K562 (cell line): ENCODE results near the gene CC2D1A. TPM values are rescaled to one million over a fixed set of nuclear protein-coding genes. Genes with fewer than 3 reads are reported as not detected.
A peak's percentile ranks its signal among the peaks of the same experiment; 100 is the strongest.

Source experiments
- ARID3A ChIP-seq: IDR thresholded peaks from 2 replicates; pipeline ENCODE4 v1.6.1; 2012; ENCODE audit warnings: low read depth, low read length, improper control_type of control experiment, borderline replicate concordance
- ATF3 ChIP-seq, 2 experiments: fragments of 450-650 bp in 1 of 2; sonication (generic) in 1 of 2; formaldehyde crosslinking in 1 of 2; IDR thresholded peaks in 1 of 2; conservative IDR thresholded peaks in 1 of 2; 2 replicates each; pipeline versions ENCODE4 v1.6.1 to v1.8.1; 2016 to 2023; ENCODE audit warnings: mild to moderate bottlenecking in 2 of 2, moderate library complexity in 2 of 2, inconsistent platforms in 1 of 2, missing genetic modification reagents in 1 of 2
- BHLHE40 ChIP-seq: IDR thresholded peaks from 2 replicates; pipeline ENCODE4 v1.6.1; 2011; ENCODE audit warnings: low read length, improper control_type of control experiment
- DMBX1 ChIP-seq: fragments of 250-450 bp; sonication (Bioruptor Pico); IDR thresholded peaks from 2 replicates; pipeline ENCODE4 v1.8.0; 2022; ENCODE audit warnings: inconsistent platforms, mild to moderate bottlenecking, moderate library complexity, borderline replicate concordance
- HNRNPL ChIP-seq: fragments of 200-400 bp; formaldehyde crosslinking; IDR thresholded peaks from 2 replicates; pipeline ENCODE4 v1.6.1; 2017; ENCODE audit warnings: low read depth, mild to moderate bottlenecking, low read length
- KHSRP ChIP-seq: fragments of 450-650 bp; IDR thresholded peaks from 2 replicates; pipeline ENCODE4 v1.6.1; 2017
- MTA3 ChIP-seq: fragments of 450-650 bp; formaldehyde crosslinking; IDR thresholded peaks from 2 replicates; pipeline ENCODE4 v1.6.1; 2017; ENCODE audit warnings: mild to moderate bottlenecking, borderline replicate concordance
- PPARD ChIP-seq: fragments of 250-450 bp; sonication (Bioruptor Pico); IDR thresholded peaks from 2 replicates; pipeline ENCODE4 v1.8.0; 2022; ENCODE audit warnings: inconsistent platforms, mild to moderate bottlenecking, moderate library complexity
- REST ChIP-seq, 2 experiments: fragments of 450-650 bp; formaldehyde crosslinking in 1 of 2; IDR thresholded peaks; 2 replicates each; pipeline versions ENCODE4 v1.4.0 to v1.6.1; 2014 to 2020; ENCODE audit warnings: mild to moderate bottlenecking in 2 of 2, borderline replicate concordance in 1 of 2, low read depth in 1 of 2
- TOE1 ChIP-seq, 2 experiments: fragments of 450-650 bp in 1 of 2; sonication (generic) in 1 of 2; formaldehyde crosslinking in 1 of 2; IDR thresholded peaks; 2 replicates each; pipeline versions ENCODE4 v1.7.1 to v1.8.0; 2016 to 2022; ENCODE audit warnings: borderline replicate concordance in 2 of 2, mild to moderate bottlenecking in 2 of 2, antibody characterized with exemption in 1 of 2, inconsistent platforms in 1 of 2, low read depth in 1 of 2, missing genetic modification reagents in 1 of 2, moderate library complexity in 1 of 2
- ZNF551 ChIP-seq: fragments of 250-450 bp; sonication (Bioruptor Pico); IDR thresholded peaks from 2 replicates; pipeline ENCODE4 v1.5.0; 2021; ENCODE audit warnings: mild to moderate bottlenecking, moderate library complexity
- polyA plus RNA-seq, 8 experiments: library from polyadenylated mRNA; depleted of rRNA in 4 of 8; stranded (reverse) in 5 of 8; unstranded in 3 of 8; fragments of >200 nt; fragmentation: Nextera tagmentation in 2 of 8; fragmentation: Illumina TruSeq in 1 of 8; extraction: Ambion mirVana in 2 of 8; extraction: Trizol in 1 of 8; gene quantifications; 2 replicates each; pipeline versions ENCODE4 v1.2.1 to v1.2.3, GENCODE V29; 2011 to 2014; ENCODE audit warnings: inconsistent platforms in 1 of 8, missing spikeins in 1 of 8
- total RNA-seq, 7 experiments: library from RNA; depleted of rRNA in 6 of 7; stranded (reverse); fragments of >200 nt in 6 of 7; fragmentation: Illumina TruSeq in 2 of 7; extraction: Trizol in 2 of 7; gene quantifications; 2 replicates each; pipeline versions ENCODE4 v1.2.1 to v1.2.3, GENCODE V29; 2011 to 2021; ENCODE audit warnings: low replicate concordance in 1 of 7
- TF ChIP-seq, protein P1 (sequence below), 3 experiments: IDR thresholded peaks in 2 of 3; conservative IDR thresholded peaks in 1 of 3; 2 replicates each; pipeline ENCODE4 v1.5.1; 2011 to 2012; ENCODE audit warnings: low read length in 3 of 3, mild to moderate bottlenecking in 3 of 3, control low read depth in 2 of 3, improper control_type of control experiment in 1 of 3, inconsistent platforms in 1 of 3, low read depth in 1 of 3, mixed read lengths in 1 of 3, moderate library complexity in 1 of 3; ENCODE audit not compliant: insufficient read depth in 2 of 3

CC2D1A gene
- total and polyA plus RNA-seq, 9 of the 15 experiments (the other 6 are each of a cell fraction or from before 2014, with no cell fraction given): 0.32 to 31.0 (median 12.9) TPM

- no peak for TF ChIP-seq ATF3 (IDR thresholded peaks at IDR 0.05)
- no peak for TF ChIP-seq ATF3 (CRISPR knock-in tag; conservative IDR thresholded peaks at IDR 0.05)
- no peak for TF ChIP-seq BHLHE40
- TF ChIP-seq PPARD (CRISPR knock-in tag): no peak
- TF ChIP-seq TOE1 (IDR thresholded peaks at IDR 0.05; ENCODE audit: borderline replicate concordance): no peak
- TF ChIP-seq TOE1 (CRISPR knock-in tag; IDR thresholded peaks at IDR 0.05; ENCODE audit: borderline replicate concordance, low read depth): no peak
- TF ChIP-seq DMBX1 (CRISPR knock-in tag): no peak
- TF ChIP-seq ARID3A: no peak
- TF ChIP-seq KHSRP: no peak
- TF ChIP-seq ZNF551 (CRISPR knock-in tag): no peak
- TF ChIP-seq, protein P1, sequence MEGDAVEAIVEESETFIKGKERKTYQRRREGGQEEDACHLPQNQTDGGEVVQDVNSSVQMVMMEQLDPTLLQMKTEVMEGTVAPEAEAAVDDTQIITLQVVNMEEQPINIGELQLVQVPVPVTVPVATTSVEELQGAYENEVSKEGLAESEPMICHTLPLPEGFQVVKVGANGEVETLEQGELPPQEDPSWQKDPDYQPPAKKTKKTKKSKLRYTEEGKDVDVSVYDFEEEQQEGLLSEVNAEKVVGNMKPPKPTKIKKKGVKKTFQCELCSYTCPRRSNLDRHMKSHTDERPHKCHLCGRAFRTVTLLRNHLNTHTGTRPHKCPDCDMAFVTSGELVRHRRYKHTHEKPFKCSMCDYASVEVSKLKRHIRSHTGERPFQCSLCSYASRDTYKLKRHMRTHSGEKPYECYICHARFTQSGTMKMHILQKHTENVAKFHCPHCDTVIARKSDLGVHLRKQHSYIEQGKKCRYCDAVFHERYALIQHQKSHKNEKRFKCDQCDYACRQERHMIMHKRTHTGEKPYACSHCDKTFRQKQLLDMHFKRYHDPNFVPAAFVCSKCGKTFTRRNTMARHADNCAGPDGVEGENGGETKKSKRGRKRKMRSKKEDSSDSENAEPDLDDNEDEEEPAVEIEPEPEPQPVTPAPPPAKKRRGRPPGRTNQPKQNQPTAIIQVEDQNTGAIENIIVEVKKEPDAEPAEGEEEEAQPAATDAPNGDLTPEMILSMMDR (IDR thresholded peaks at IDR 0.05 in 2 of 3, conservative IDR thresholded peaks at IDR 0.05 in 1 of 3; ENCODE audit: insufficient read depth in 2 of 3, low read depth in 1 of 3, low read length in 3 of 3): peak; percentile 27 to 42 (median 31); a peak in 3 of 6 replicates
- TF ChIP-seq MTA3: no peak
- no peak for TF ChIP-seq HNRNPL
- TF ChIP-seq REST (IDR thresholded peaks at IDR 0.05; ENCODE audit: borderline replicate concordance): peak; percentile 39; the same call in 1 of the 2 replicates
- no peak for TF ChIP-seq REST (CRISPR knock-in tag; IDR thresholded peaks at IDR 0.05; ENCODE audit: low read depth)
Measured at GRCh38 chr19:13952931-13953531, 47.0 kb downstream of the CC2D1A start (continued).
